Ovary (tissue), 9 donors: Measurements from ENCODE around the gene SLC50A1. TPM values are rescaled to one million over a fixed set of nuclear protein-coding genes. Genes with fewer than 3 reads are reported as not detected.

Experiments used
- DNase-seq, 5 donors: peaks; one replicate each; pipeline ENCODE4 v3.0.0-alpha.2; 2019 to 2020
- H3K27ac ChIP-seq, 2 donors: fragments of 200-600 bp; one replicate each; pipeline versions ENCODE4 v1.5.1 to v1.8.0; 2019 to 2022
- H3K27me3 ChIP-seq: fragments of 200-600 bp; one replicate; pipeline ENCODE4 v1.8.0; 2022
- H3K36me3 ChIP-seq: fragments of 200-600 bp; sonication (generic); one replicate; pipeline ENCODE4 v1.5.1; 2019
- H3K4me1 ChIP-seq: one replicate; pipeline ENCODE4 v1.8.1; 2013; ENCODE audit warnings: mild to moderate bottlenecking, moderate library complexity; ENCODE audit not compliant: insufficient read depth
- H3K4me3 ChIP-seq: fragments of 200-600 bp; sonication (generic); one replicate; pipeline ENCODE4 v1.5.1; 2017
- H3K9me3 ChIP-seq, 2 donors: fragments of 200-600 bp in 1 of 2; sonication (generic) in 1 of 2; one replicate each; pipeline versions ENCODE4 v1.5.1 to v1.8.1; 2013 to 2019; ENCODE audit warnings: mild to moderate bottlenecking in 1 of 2, moderate library complexity in 1 of 2
- EP300 ChIP-seq: sonication (generic); formaldehyde crosslinking; IDR thresholded peaks from one replicate; pipeline ENCODE4 v1.6.1; 2017; ENCODE audit warnings: antibody characterized with exemption
- POLR2A ChIP-seq: fragments of 450-650 bp; IDR thresholded peaks from one replicate; pipeline ENCODE4 v1.6.1; 2017; ENCODE audit warnings: antibody characterized with exemption, mild to moderate bottlenecking, moderate library complexity
- WGBS, 3 donors: extraction: QIAGEN DNeasy Blood & Tissue Kit in 1 of 3; methylation state at CpG; one replicate each; pipeline versions ENCODE4 v1.1.5 to v1.1.7; 2013 to 2017; 5-methylcytosine and 5-hydroxymethylcytosine counted together
- intact Hi-C, 4 donors: fragments of 100-400 bp; cut with DNase I; formaldehyde crosslinking; loops; one replicate each; pipeline versions ENCODE4 v1.11.0 to v1.15.1; 2022 to 2023
- polyA plus RNA-seq, 2 donors: library from polyadenylated mRNA; stranded (reverse); fragments of 200-250 nt in 1 of 2; fragments of 350-450 nt in 1 of 2; fragmentation: Illumina TruSeq in 1 of 2; extraction: RNeasy Lipid Tissue Mini Kit (QIAGEN cat#74804) in 1 of 2; gene quantifications; one replicate each; pipeline ENCODE4 v1.2.3, GENCODE V29; 2013 to 2014
- total RNA-seq, 7 donors: library from RNA; depleted of rRNA in 2 of 7; stranded (reverse); fragments of >200 nt in 2 of 7; fragmentation: NEBNext Ultra II Directional in 3 of 7; extraction: Animal tissue kit (Norgen Biotek cat#: 25700) in 3 of 7; gene quantifications; one replicate each; pipeline versions ENCODE4 v1.1.0 to v1.2.4, GENCODE V29; 2016 to 2023
- TF ChIP-seq, protein P1 (sequence below), 3 donors: fragments of 450-650 bp in 2 of 3; fragments of 200-600 bp in 1 of 3; IDR thresholded peaks; one replicate each; pipeline versions ENCODE4 v1.5.1 to v1.8.0; 2016 to 2022; ENCODE audit warnings: antibody characterized with exemption in 3 of 3, mild to moderate bottlenecking in 1 of 3
- donor health status: DM: no; HTN: no; CAD: no; lungs with moderate emphysema.
- donor health status: DM: no; HTN: no; CAD: no.
- donor health status: Bipolar disorder and iron deficiency.
- donor health status: DM: yes; HTN: yes; CAD: no.
- donor health status: DM: no; HTN: no; CAD: no.
- donor health status: DM: yes; HTN: yes; CAD: no.

Gene SLC50A1
- total and polyA plus RNA-seq, 9 donors, result 10.8 to 50.2 (median 19.7) TPM

DNA sequence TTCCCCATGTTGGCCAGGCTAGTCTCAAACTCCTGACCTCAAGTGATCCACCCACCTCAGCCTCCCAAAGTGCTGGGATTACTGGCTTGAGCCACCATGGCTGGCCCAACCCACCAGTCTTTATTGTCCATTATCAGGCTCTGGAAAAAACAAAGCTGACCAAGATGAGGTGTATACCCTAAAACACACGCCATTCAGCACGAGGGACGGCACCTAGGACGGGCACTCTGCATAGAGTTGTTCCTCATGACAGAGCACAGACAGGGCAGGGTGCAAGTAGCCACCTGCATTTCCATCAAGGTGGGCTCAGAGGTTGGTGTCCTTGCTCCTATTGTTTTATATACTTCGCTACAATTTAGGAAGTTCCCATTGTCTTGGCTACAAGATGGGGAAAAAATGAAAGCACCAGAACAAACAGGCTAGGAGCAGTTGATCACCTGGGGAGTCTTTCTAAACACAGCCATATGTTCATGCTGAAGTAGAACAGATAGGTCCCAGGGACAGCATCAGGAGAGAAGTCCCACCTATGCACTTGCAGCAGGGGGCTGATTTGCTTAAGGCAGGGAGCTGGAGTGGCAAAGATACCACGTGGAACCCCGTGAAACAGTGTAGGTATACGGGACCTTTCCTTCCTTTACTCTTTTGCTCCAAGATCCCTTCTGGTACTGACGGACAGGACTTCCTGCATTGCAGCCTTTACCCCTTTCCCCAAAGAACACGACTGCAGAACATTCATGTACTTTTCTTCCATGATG, 33.0 kb downstream of the SLC50A1 start:
- Histone ChIP-seq H3K27ac (no peak overlapping the region), H3K27me3 (no peaks in the 10 kb centered on the region), H3K4me1 (peaks cover 7% of the 10 kb centered on the region), H3K36me3 (no peaks in the 10 kb centered on the region), H3K9me3 (no peaks in the 10 kb centered on the region), H3K4me3 (no peak overlapping the region)
- no peak for DNase-seq
- WGBS, 3 donors, result 74 to 79% (median 79%) methylated on average over 10 of the region's 10 CpGs
- TF ChIP-seq POLR2A (no peak), EP300 (no peak)
- TF ChIP-seq, protein P1, sequence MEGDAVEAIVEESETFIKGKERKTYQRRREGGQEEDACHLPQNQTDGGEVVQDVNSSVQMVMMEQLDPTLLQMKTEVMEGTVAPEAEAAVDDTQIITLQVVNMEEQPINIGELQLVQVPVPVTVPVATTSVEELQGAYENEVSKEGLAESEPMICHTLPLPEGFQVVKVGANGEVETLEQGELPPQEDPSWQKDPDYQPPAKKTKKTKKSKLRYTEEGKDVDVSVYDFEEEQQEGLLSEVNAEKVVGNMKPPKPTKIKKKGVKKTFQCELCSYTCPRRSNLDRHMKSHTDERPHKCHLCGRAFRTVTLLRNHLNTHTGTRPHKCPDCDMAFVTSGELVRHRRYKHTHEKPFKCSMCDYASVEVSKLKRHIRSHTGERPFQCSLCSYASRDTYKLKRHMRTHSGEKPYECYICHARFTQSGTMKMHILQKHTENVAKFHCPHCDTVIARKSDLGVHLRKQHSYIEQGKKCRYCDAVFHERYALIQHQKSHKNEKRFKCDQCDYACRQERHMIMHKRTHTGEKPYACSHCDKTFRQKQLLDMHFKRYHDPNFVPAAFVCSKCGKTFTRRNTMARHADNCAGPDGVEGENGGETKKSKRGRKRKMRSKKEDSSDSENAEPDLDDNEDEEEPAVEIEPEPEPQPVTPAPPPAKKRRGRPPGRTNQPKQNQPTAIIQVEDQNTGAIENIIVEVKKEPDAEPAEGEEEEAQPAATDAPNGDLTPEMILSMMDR (IDR thresholded peaks at IDR 0.05), result no peak
- intact Hi-C loops, result loop anchor here (2.0 to 5.0 kb wide), 3 partner anchors 76 to 78 kb away; no protein-coding TSS in a partner anchor

DNA sequence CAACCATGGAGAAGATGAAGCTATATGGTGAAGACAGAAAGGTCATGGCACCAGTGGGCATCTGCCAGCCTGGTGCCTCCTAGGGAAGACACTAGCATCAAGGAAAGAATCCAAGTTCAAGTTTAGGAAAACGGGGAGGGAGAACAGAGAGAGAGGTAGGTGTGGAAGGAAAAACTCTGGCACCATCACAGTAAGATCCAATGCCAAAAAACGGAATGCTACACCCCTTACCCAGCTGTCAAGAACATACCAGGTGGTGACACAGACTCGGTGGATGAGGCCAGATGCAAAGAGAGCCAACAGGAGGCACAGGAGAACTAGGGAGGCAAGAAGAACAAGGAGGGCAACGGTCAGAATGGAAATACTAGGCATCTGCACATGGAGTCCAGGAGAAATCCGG, 33.9 kb downstream of the SLC50A1 start:
- no peak for TF ChIP-seq POLR2A
- H3K4me3 ChIP-seq, result no peak overlapping the region
- no peak overlapping the region for H3K27ac ChIP-seq
- 62 to 73% (median 70%) methylated on average over 5 of the region's 5 CpGs for WGBS, 3 donors
- H3K9me3 ChIP-seq, result no peaks in the 10 kb centered on the region
- H3K36me3 ChIP-seq, result no peaks in the 10 kb centered on the region
- DNase-seq, result no peak
- peaks cover 7% of the 10 kb centered on the region for H3K4me1 ChIP-seq
- H3K27me3 ChIP-seq, result no peaks in the 10 kb centered on the region
- intact Hi-C loops, result loop anchor here (2.0 to 5.0 kb wide), 3 partner anchors 77 to 79 kb away; no protein-coding TSS in a partner anchor

DNA sequence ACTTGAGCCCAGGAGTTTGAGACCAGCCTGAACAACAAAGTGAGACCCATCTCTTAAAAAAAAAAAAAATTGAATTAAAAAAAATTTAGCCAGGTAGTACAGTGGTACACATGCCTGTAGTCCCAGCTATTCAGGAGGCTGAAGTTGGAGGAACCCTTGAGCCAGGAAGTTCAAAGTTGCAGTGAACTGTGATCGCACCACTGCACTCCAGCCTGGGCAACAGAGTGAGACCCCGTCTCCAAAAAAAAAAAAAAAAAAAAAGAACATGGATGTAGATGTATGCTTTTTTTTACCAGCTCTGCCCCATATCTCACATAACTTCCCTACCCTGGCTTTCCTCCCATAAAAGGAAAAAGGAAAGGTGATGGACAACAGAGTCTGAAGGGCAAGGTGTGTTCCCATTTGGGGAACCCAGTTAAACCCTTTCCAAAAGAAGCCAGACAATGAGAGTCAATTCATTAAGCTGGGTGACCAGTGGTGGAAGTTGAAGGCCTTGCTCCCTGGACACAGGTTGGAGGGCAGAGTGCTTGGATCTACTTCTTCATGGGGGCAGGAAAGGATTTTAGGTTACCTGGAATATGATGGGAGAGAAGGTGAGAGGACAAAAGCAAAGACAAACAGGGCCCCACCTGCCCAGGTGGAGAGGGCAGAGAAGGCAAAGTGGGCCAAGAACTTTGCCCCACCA, 34.6 kb downstream of the SLC50A1 start:
- H3K27ac ChIP-seq, result no peak overlapping the region
- H3K27me3 ChIP-seq, result no peaks in the 10 kb centered on the region
- no peaks in the 10 kb centered on the region for H3K36me3 ChIP-seq
- peaks cover 7% of the 10 kb centered on the region for H3K4me1 ChIP-seq
- TF ChIP-seq, protein P1 (IDR thresholded peaks at IDR 0.05), result no peak
- TF ChIP-seq POLR2A, result no peak
- TF ChIP-seq EP300, result no peak
- no peak overlapping the region for H3K4me3 ChIP-seq
- WGBS, 3 donors, result 80 to 89% (median 86%) methylated on average over 2 of the region's 2 CpGs
- no peaks in the 10 kb centered on the region for H3K9me3 ChIP-seq
- intact Hi-C loops, result loop anchor here in 2 of 4 donors (5.0 to 10.0 kb wide), 3 partner anchors 33 to 425 kb away; partner anchors contain the start of genes RUSC1 (in 1 of the 2) and SLC50A1 (in 1 of the 2)
- DNase-seq, result peak in 1 of 5 donors; percentile 1

DNA sequence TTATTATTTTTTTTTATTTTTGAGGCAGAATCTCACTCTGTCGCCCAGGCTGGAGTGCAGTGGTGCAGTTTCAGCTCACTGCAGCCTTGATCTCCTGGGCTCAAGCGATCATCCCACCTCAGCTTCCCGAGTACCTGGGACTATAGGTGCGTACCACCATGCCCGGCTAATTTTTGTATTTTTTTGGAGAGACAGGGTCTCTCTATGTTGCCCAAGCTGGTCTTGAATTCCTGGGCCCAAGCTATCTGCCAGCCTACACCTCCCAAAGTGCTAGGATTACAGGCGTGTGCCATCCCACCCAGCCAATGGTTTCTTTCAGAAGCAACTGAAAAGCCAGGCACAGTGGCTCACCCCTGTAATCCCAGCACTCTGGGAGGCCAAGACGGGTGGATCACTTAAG, 35.2 kb downstream of the SLC50A1 start:
- WGBS, 3 donors, result 86 to 93% (median 89%) methylated on average over 7 of the region's 7 CpGs
- peaks cover 7% of the 10 kb centered on the region for H3K4me1 ChIP-seq
- peak in 2 of 5 donors; percentile 4 to 7 for DNase-seq
- intact Hi-C loops, result loop anchor here in 2 of 4 donors (5.0 to 10.0 kb wide), 3 partner anchors 34 to 424 kb away; partner anchors contain the start of genes RUSC1 (in 1 of the 2) and SLC50A1 (in 1 of the 2)
- no peaks in the 10 kb centered on the region for H3K36me3 ChIP-seq
- H3K27me3 ChIP-seq, result no peaks in the 10 kb centered on the region
- TF ChIP-seq, protein P1 (IDR thresholded peaks at IDR 0.05), result no peak
- TF ChIP-seq POLR2A (no peak), EP300 (no peak)
- H3K9me3 ChIP-seq, result no peaks in the 10 kb centered on the region
- no peak overlapping the region for H3K27ac ChIP-seq
- H3K4me3 ChIP-seq, result no peak overlapping the region
